GM18520 (cell line): ENCODE measurements around the gene ALKBH5.

Experiments
- ATAC-seq: cut with Tn5 transposase; IDR thresholded peaks from one replicate; pipeline ENCODE4 v1.9.1; 2021; ENCODE audit not compliant: unreplicated experiment

ALKBH5 gene

GRCh38 chr17:18157354-18157985, 26.2 kb upstream of the ALKBH5 start:
- no peak for ATAC-seq

- ATAC-seq, result no peak
Observed at GRCh38 chr17:18158022-18158600, 25.5 kb upstream of the ALKBH5 start.

DNA sequence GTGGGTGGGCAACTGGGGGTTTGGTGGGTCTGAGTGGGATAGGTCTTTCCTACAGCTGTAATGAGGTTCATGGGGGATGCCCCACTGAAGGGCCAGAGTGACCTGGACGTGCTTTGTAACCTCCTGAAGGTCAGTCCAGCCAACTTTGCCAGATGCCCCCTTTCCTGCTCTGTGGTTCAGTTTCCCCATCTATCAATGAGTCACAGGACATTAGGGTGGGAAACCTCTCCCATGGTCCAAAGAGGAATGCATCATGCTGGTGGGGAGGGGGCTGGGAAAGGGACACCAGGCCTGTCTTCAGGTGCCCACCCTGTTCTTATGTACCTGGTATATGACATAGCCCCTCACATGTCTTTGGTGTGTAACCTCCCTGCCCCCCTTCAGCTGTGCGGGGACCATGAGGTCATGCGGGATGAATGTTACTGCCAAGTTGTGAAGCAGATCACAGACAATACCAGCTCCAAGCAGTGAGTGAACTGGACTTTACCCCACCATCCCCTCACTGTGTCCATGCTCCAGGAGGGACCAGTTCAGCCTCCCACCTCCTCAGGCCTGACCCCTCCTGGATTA, 24.0 kb upstream of the ALKBH5 start:
- ATAC-seq, result no peak

DNA sequence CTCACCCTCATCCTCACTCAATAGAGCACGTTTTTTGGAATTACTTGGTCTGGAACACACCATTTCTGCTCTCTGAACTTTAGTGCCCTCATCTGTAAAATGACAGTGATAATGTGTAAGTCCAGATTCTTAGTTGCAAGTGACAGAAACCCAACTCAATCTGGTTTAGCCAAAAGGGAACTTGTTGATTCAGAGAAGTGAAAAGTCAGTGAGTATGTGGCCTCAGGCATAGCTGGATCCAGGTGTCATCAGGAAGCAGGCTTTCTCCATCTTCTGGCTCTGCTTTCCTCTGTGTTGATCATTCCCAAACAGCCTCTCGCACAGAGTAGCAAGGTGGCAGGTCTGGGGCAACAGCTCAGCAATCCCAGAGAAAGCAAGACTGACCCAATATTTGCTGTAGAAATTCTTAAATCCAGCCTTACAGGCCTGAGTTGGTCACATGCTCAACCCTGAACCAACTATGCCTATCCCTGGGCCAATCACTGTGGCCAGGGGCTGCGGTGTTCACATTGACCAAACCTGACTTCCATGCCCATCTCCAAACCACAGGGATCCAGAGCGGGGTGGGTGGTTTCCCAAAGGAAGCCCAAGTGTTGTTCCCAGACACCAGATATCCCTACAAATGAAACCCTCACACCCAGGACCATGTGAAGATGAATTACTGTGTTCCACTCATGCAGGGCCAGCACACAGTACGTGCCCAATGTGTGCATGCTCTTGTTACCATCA, 23.3 kb upstream of the ALKBH5 start:
- no peak for ATAC-seq

GRCh38 chr17:18161207-18162145, 22.2 kb upstream of the ALKBH5 start:
- peak; percentile 49 for ATAC-seq

DNA sequence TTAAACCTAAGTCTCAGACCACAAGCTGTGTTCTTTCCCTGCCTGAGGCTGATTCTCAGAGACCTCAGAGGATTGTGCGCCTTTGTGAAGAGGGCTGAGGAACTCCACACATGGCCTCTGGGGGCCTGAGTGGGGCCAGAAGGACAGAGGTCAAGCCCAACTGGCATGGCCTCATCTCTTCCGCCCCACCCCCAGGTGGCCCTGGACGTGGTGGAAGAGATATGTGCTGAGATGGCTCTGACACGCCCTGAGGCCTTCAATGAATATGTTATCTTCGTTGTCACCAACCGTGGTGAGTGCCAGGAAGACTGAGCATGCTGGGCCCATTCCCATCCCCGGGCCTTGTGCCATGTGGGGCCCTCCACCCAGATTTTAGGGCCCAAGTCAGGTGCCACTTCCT, 20.1 kb upstream of the ALKBH5 start:
- no peak for ATAC-seq

GRCh38 chr17:18166894-18167293, 16.7 kb upstream of the ALKBH5 start:
- no peak for ATAC-seq

GRCh38 chr17:18167421-18167820, 16.2 kb upstream of the ALKBH5 start:
- ATAC-seq, result no peak

- no peak for ATAC-seq
Observed at GRCh38 chr17:18172531-18173278, 10.9 kb upstream of the ALKBH5 start.

- no peak for ATAC-seq
Observed at GRCh38 chr17:18173740-18174139, 9.9 kb upstream of the ALKBH5 start.

DNA sequence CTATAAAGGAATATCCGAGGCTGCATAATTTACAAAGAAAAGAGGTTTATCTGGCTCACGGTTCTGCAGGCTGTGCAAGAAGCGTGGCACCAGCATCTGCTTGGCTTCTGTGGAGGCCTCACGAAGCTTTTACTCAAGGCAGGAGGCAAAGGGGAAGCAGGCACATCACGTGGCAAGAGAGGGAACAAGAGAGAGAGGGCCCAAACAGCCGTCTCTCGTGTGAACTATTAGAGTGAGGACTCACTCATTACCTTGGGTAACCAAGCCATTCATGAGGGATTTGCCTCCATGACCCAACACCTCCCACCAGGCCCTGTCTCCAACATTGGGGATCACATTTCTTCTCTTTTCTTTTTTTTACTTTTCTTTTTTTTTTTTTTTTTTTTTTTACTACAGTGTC, 7.5 kb upstream of the ALKBH5 start:
- no peak for ATAC-seq

- ATAC-seq, result no peak
Observed at GRCh38 chr17:18177133-18177532, 6.5 kb upstream of the ALKBH5 start.

DNA sequence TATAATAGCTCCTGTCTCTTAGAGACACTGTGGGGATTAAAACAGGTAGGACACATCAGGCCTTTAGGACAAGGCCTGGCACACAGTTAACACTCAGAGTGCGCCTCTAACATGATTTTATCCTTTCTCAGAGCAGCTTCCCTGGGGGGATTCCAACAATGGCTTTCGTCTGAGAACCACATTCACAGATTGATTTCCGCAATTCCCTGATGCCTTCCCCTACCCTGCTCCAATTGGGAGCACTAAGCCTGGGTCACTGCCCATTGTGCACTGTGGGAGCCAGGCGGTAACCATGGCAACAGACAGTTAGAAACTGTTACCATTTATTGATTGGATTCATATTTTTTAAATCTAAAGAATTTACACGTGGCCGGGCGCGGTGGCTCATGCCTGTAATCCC, 5.9 kb upstream of the ALKBH5 start:
- ATAC-seq, result no peak

- no peak for ATAC-seq
Observed at GRCh38 chr17:18179196-18179595, 4.4 kb upstream of the ALKBH5 start.

DNA sequence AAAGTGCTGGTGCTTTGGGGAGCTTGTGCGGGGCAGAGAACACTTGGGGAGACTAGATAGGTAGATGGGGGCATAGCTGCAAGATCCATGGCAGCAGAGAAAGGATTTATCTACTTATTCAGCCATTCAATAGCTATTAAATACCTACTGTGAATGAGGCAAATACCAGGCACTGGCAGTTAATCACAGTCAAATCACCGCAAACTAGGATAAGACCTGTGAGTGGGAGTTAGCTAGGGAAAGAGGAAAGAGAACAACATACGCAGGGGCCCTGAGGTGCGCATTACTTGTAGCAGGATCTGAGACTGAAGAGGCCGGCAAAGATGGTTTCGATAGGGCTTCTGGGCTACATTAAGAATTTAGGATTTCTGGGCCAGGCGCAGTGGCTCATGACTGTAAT, 3.8 kb upstream of the ALKBH5 start:
- no peak for ATAC-seq

DNA sequence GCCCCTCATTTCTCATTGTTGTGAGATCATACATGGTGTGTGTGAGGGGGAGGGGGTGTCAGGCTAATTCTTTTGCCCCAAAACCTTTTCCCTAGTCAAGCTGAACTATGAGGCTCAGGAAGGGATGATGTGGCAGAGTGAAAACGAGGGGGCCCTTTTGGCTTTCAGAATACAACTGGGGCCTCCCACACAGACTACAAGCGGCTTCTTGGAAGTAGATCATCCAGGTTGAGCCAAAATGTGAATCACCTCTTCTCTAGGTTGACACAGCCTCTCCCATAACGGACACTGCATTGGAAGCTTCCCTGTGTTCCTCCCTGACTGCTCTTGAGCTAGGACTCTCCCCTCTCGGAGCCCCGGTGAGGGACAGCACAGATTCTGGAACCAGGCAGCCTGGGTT, 2.3 kb upstream of the ALKBH5 start:
- ATAC-seq, result no peak

DNA sequence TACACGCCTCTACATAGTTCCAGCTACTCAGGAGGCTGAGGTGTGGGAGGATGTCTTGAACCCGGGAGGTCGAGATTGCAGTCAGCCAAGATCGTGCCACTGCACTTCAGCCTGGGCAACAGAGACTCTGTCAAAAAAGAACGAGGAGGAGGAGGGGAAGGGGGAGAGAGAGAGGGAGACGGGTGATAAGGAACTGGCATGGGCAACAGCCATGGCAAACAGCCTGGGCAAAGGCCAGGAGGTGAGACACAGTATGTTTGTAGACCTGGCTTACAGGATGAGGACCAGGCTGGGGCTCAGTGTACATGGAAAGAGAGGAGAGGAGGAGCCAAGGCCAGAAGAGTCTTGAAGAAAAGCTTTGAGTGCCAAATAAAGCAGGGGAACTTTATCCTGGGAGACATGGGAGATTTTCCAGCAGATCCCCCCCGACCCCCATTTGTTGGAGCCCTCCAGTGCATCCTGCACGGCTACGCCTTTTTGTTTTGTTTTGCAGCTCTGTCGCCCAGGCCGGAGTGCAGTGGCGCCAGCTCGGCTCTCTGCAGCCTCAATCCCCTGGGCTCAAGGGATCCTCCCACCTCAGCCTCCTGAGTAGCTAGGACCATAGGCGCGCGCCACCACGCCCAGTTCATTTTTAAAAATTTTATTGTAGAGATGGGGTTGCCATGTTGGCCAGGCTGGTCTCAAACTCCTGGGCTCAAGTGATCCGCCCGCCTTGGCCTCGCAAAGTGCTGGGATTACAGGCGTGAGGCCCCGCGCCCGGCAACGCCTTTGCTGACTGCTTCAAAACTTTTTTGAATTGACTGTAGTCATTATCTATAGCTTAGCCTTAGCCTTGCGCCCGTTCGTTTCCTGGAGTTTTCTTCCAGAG, 1.3 kb upstream of the ALKBH5 start:
- ATAC-seq, result no peak

DNA sequence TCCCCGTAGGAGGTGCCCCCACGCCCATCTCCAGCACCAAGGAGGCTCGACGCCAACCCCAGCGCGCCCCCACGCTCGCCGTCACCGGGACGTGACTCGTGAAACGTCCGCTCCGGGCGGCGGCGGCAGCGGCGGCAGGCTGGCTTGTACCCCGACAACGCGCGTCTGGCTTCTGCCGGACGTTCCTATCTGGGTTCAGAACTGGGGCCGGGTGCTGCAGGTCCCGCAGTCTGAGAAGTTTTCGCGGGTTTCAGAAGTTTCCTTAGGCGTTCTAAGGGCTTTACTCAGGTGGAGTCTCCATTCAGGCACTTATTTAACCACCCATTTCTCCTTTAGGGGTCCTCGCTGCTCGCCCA, 672 bp upstream of the ALKBH5 start:
- peak; percentile 16 for ATAC-seq
